NCI-H146 treated with DMSO at 0.1 percent for 48 hours (cell line): Measurements from ENCODE around the gene FOXP3.

ENCODE experiments used
- DNase-seq: peaks from one replicate; lab custom pipeline; 2025; ENCODE audit not compliant: unreplicated experiment; lab: John Stamatoyannopoulos, UW

The FOXP3 gene

GRCh38 chrX:49221868-49222267, 42.6 kb downstream of the FOXP3 start:
- no peak for DNase-seq

- no peak for DNase-seq
Observed at GRCh38 chrX:49220100-49220499, 44.4 kb downstream of the FOXP3 start.

- no peak for DNase-seq
Observed at GRCh38 chrX:49214996-49215526, 49.4 kb downstream of the FOXP3 start.

GRCh38 chrX:49214416-49214815, 50.1 kb downstream of the FOXP3 start:
- no peak for DNase-seq

GRCh38 chrX:49212861-49213260, 51.6 kb downstream of the FOXP3 start:
- no peak for DNase-seq

- DNase-seq: no peak
Observed at GRCh38 chrX:49212209-49212608, 52.3 kb downstream of the FOXP3 start.

- no peak for DNase-seq
Observed at GRCh38 chrX:49211074-49211473, 53.4 kb downstream of the FOXP3 start.

- DNase-seq: no peak
Observed at GRCh38 chrX:49210406-49210805, 54.1 kb downstream of the FOXP3 start.

- no peak for DNase-seq
Observed at GRCh38 chrX:49209434-49210251, 54.9 kb downstream of the FOXP3 start.

GRCh38 chrX:49208399-49208798, 56.1 kb downstream of the FOXP3 start:
- DNase-seq: no peak

GRCh38 chrX:49206543-49206942, 58.0 kb downstream of the FOXP3 start:
- no peak for DNase-seq

GRCh38 chrX:49205443-49205842, 59.1 kb downstream of the FOXP3 start:
- no peak for DNase-seq

GRCh38 chrX:49204709-49205108, 59.8 kb downstream of the FOXP3 start:
- DNase-seq: no peak

GRCh38 chrX:49204017-49204416, 60.5 kb downstream of the FOXP3 start:
- no peak for DNase-seq

- DNase-seq: no peak
Observed at GRCh38 chrX:49203536-49203935, 61.0 kb downstream of the FOXP3 start.

- peak; percentile 32 for DNase-seq
Observed at GRCh38 chrX:49202022-49202421, 62.5 kb downstream of the FOXP3 start.
